Mononuclear cell (primary cell): ENCODE data around the gene ARNT2. TPM values are rescaled to one million over a fixed set of nuclear protein-coding genes. Genes with fewer than 3 reads are reported as not detected.

Experiments
- H3K27me3 ChIP-seq: 2 replicates; pipeline ENCODE4 v1.6.0; 2011; ENCODE audit warnings: low read length, control low read depth; ENCODE audit not compliant: insufficient read depth
- H3K4me1 ChIP-seq: 2 replicates; pipeline ENCODE4 v1.5.1; 2011; ENCODE audit warnings: mild to moderate bottlenecking, low read length, control low read depth; ENCODE audit not compliant: insufficient read depth
- H3K4me3 ChIP-seq: 2 replicates; pipeline ENCODE4 v1.5.1; 2011; ENCODE audit warnings: mild to moderate bottlenecking, low read length, moderate library complexity
- H3K9me3 ChIP-seq: 2 replicates; pipeline ENCODE4 v1.5.1; 2011; ENCODE audit warnings: low read depth, mild to moderate bottlenecking, control low read depth, low read length
- total RNA-seq: library from RNA; depleted of rRNA; stranded (reverse); fragments of >200 nt; gene quantifications from one replicate; pipeline ENCODE4 v1.2.3, GENCODE V29; 2012

ARNT2 gene
- total RNA-seq, 1 donor: not detected

GRCh38 chr15:80618685-80619400, 214.7 kb downstream of the ARNT2 start:
- H3K9me3 ChIP-seq: peaks cover 11% of the 10 kb centered on the region
- H3K4me1 ChIP-seq: peaks cover 3% of the 10 kb centered on the region
- no peak overlapping the region for H3K4me3 ChIP-seq
- no peaks in the 10 kb centered on the region for H3K27me3 ChIP-seq

GRCh38 chr15:80619680-80620079, 215.5 kb downstream of the ARNT2 start:
- H3K4me1 ChIP-seq: peaks cover 3% of the 10 kb centered on the region
- H3K27me3 ChIP-seq: no peaks in the 10 kb centered on the region
- no peak overlapping the region for H3K4me3 ChIP-seq
- peaks cover 11% of the 10 kb centered on the region for H3K9me3 ChIP-seq

GRCh38 chr15:80620141-80620540, 216.0 kb downstream of the ARNT2 start:
- Histone ChIP-seq H3K27me3 (no peaks in the 10 kb centered on the region), H3K9me3 (peaks cover 11% of the 10 kb centered on the region), H3K4me3 (no peak overlapping the region), H3K4me1 (peaks cover 3% of the 10 kb centered on the region)

GRCh38 chr15:80620931-80621330, 216.7 kb downstream of the ARNT2 start:
- H3K4me3 ChIP-seq: no peak overlapping the region
- no peaks in the 10 kb centered on the region for H3K27me3 ChIP-seq
- peaks cover 11% of the 10 kb centered on the region for H3K9me3 ChIP-seq

GRCh38 chr15:80626643-80627120, 222.5 kb downstream of the ARNT2 start:
- H3K27me3 ChIP-seq: no peaks in the 10 kb centered on the region
- H3K4me1 ChIP-seq: no peaks in the 10 kb centered on the region
- H3K4me3 ChIP-seq: no peak overlapping the region
- H3K9me3 ChIP-seq: peaks cover 11% of the 10 kb centered on the region

More at GRCh38 chr15:80620931-80621330, 216.7 kb downstream of the ARNT2 start:
- peaks cover 3% of the 10 kb centered on the region for H3K4me1 ChIP-seq

- Histone ChIP-seq H3K4me3 (no peak overlapping the region), H3K4me1 (no peaks in the 10 kb centered on the region), H3K27me3 (no peaks in the 10 kb centered on the region), H3K9me3 (no peaks in the 10 kb centered on the region)
Observed at GRCh38 chr15:80629355-80629754, 225.2 kb downstream of the ARNT2 start.

GRCh38 chr15:80630981-80631380, 226.8 kb downstream of the ARNT2 start:
- Histone ChIP-seq H3K9me3 (no peaks in the 10 kb centered on the region), H3K4me3 (no peak overlapping the region), H3K27me3 (no peaks in the 10 kb centered on the region), H3K4me1 (no peaks in the 10 kb centered on the region)

- no peaks in the 10 kb centered on the region for H3K27me3 ChIP-seq
- no peaks in the 10 kb centered on the region for H3K4me1 ChIP-seq
- no peak overlapping the region for H3K4me3 ChIP-seq
- H3K9me3 ChIP-seq: no peaks in the 10 kb centered on the region
Observed at GRCh38 chr15:80633221-80633620, 229.0 kb downstream of the ARNT2 start.

GRCh38 chr15:80635953-80636352, 231.8 kb downstream of the ARNT2 start:
- Histone ChIP-seq H3K9me3 (no peaks in the 10 kb centered on the region), H3K27me3 (no peaks in the 10 kb centered on the region), H3K4me1 (no peaks in the 10 kb centered on the region), H3K4me3 (no peak overlapping the region)

GRCh38 chr15:80636675-80637074, 232.5 kb downstream of the ARNT2 start:
- no peaks in the 10 kb centered on the region for H3K9me3 ChIP-seq

GRCh38 chr15:80637747-80638146, 233.6 kb downstream of the ARNT2 start:
- Histone ChIP-seq H3K4me1 (no peaks in the 10 kb centered on the region), H3K9me3 (no peaks in the 10 kb centered on the region), H3K27me3 (no peaks in the 10 kb centered on the region), H3K4me3 (no peak overlapping the region)

More at GRCh38 chr15:80636675-80637074, 232.5 kb downstream of the ARNT2 start:
- H3K4me3 ChIP-seq: no peak overlapping the region
- no peaks in the 10 kb centered on the region for H3K27me3 ChIP-seq
- no peaks in the 10 kb centered on the region for H3K4me1 ChIP-seq

- Histone ChIP-seq H3K27me3 (no peaks in the 10 kb centered on the region), H3K9me3 (no peaks in the 10 kb centered on the region), H3K4me3 (no peak overlapping the region), H3K4me1 (peaks cover 6% of the 10 kb centered on the region)
Observed at GRCh38 chr15:80638553-80639167, 234.5 kb downstream of the ARNT2 start.

GRCh38 chr15:80639168-80639555, 235.0 kb downstream of the ARNT2 start:
- Histone ChIP-seq H3K4me3 (no peak overlapping the region), H3K9me3 (no peaks in the 10 kb centered on the region), H3K27me3 (no peaks in the 10 kb centered on the region), H3K4me1 (peaks cover 11% of the 10 kb centered on the region)

GRCh38 chr15:80640531-80641121, 236.4 kb downstream of the ARNT2 start:
- Histone ChIP-seq H3K9me3 (no peaks in the 10 kb centered on the region), H3K27me3 (no peaks in the 10 kb centered on the region), H3K4me1 (peaks cover 15% of the 10 kb centered on the region), H3K4me3 (no peak overlapping the region)

- Histone ChIP-seq H3K27me3 (no peaks in the 10 kb centered on the region), H3K9me3 (no peaks in the 10 kb centered on the region), H3K4me1 (peaks cover 15% of the 10 kb centered on the region), H3K4me3 (no peak overlapping the region)
Observed at GRCh38 chr15:80641384-80641783, 237.2 kb downstream of the ARNT2 start.
